Measurements from ENCODE around the gene MDFIC2.

DNA sequence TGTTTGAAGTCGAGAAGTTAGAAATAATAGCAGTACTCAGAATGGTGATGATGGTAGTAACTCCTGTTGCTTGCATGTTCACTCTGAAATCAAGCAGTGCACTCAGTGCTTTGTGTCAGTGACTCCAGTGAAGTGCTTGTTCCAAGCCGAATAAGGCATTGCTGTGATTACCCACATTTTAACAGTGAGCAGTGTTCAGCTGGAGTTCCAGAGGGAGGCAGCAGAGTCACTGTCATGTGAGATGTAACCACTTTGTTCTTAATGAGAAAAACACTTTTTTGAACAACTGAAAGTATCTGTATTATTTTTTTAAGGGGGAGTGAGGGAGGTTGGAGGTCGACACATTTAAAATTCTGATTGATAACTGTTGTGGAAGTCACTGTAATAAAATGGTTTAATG is 3.7 kb downstream of the MDFIC2 start:
- TF ChIP-seq, protein P1, sequence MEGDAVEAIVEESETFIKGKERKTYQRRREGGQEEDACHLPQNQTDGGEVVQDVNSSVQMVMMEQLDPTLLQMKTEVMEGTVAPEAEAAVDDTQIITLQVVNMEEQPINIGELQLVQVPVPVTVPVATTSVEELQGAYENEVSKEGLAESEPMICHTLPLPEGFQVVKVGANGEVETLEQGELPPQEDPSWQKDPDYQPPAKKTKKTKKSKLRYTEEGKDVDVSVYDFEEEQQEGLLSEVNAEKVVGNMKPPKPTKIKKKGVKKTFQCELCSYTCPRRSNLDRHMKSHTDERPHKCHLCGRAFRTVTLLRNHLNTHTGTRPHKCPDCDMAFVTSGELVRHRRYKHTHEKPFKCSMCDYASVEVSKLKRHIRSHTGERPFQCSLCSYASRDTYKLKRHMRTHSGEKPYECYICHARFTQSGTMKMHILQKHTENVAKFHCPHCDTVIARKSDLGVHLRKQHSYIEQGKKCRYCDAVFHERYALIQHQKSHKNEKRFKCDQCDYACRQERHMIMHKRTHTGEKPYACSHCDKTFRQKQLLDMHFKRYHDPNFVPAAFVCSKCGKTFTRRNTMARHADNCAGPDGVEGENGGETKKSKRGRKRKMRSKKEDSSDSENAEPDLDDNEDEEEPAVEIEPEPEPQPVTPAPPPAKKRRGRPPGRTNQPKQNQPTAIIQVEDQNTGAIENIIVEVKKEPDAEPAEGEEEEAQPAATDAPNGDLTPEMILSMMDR (IDR thresholded peaks at IDR 0.05): no peak
- TF ChIP-seq POLR2AphosphoS5 (IDR thresholded peaks at IDR 0.05; ENCODE audit: insufficient read depth in 1 of 2, low read depth in 1 of 2) (no peak), POLR2A (IDR thresholded peaks at IDR 0.05) (no peak)

Measured in vagina (tissue), 2 donors.